A673 (cell line): ENCODE results near the gene CLEC4M.

Experiments used
- CTCF ChIP-seq: fragments of 300-800, 200-600 bp; sonication (generic); conservative IDR thresholded peaks from 2 replicates; pipeline ENCODE4 v1.5.1; 2017; ENCODE audit warnings: low read depth, mild to moderate bottlenecking, antibody characterized with exemption, low read length, moderate library complexity, mixed read lengths
- EZH2 ChIP-seq: fragments of 200-600 bp; sonication (generic); IDR thresholded peaks from 2 replicates; pipeline ENCODE4 v1.6.1; 2017; ENCODE audit warnings: borderline replicate concordance, low read depth, mild to moderate bottlenecking, mixed read lengths, antibody characterized with exemption, low read length; ENCODE audit not compliant: poor library complexity, severe bottlenecking

- TF ChIP-seq CTCF, result no peak
- TF ChIP-seq EZH2, result no peak
Observed at GRCh38 chr19:7748171-7748570, 14.9 kb upstream of the CLEC4M start.
